Measurements from ENCODE around the gene RPRML. TPM values are rescaled to one million over a fixed set of nuclear protein-coding genes. Genes with fewer than 3 reads are reported as not detected.
A peak's percentile ranks its signal among the peaks of the same experiment; 100 is the strongest.

The RPRML gene
- total and polyA plus RNA-seq, 5 donors from 2014 or later = not detected

DNA sequence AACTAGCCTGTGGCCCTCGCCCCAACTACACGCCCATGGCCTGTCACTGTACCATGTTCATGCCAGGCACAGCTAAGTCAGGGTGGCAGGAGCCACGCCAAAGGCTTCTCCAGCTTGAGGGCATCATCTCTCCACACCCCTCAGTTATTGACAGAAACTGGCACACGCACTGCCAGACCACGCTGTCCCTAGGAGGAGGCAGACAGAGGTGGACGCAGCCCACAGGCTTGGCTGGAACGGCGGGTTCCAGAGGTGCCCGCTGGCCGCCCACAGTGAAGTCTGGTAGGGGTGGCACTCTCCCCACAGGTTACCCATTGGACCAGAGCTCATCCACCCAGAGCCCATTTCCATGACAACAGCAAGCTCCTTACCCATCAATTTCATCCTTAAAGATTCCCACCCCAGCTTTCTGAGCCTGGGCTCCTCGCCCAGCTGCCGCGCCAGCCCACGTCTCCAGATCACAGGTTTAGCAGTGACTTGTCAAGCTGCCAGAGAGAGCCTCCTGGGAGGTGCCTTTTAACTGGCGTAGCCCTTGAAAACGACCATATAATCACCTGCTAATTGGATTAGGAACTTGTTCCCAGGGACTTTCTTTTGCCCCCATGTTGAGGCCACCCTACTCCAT, 27.9 kb downstream of the RPRML start:
- H3K4me3 ChIP-seq (ENCODE audit: low read depth, low read length) = no peak overlapping the region
- Mint-ChIP-seq H3K4me3 (no peak overlapping the region), H3K36me3 (peaks cover 13% of the 10 kb centered on the region), H3K27ac (peak overlapping the region in 1 of 3 donors; percentile 51), H3K4me1 (peaks cover 0 to 3% (median 0%) of the 10 kb centered on the region in 4 donors), H3K9me3 (peaks cover 0 to 1% (median 0%) of the 10 kb centered on the region in 7 donors), H3K27me3 (no peaks in the 10 kb centered on the region)
- H3K9me3 ChIP-seq (ENCODE audit: control insufficient read depth in 2 of 2, low read length in 2 of 2) = no peaks in the 10 kb centered on the region
- ATAC-seq (ENCODE audit: low read depth in 2 of 2) (no peak), DNase-seq (no peak)
- H3K4me1 ChIP-seq (ENCODE audit: control insufficient read depth, insufficient read depth, low read length, poor library complexity, severe bottlenecking) = no peaks in the 10 kb centered on the region
- no peak overlapping the region for H3K27ac ChIP-seq (ENCODE audit: insufficient read depth, low read length, poor library complexity, severe bottlenecking)
- peaks cover 6% of the 10 kb centered on the region for H3K36me3 ChIP-seq (ENCODE audit: control insufficient read depth, insufficient read depth, low read length)
- H3K27me3 ChIP-seq (ENCODE audit: control insufficient read depth, insufficient read depth, low read length) = no peaks in the 10 kb centered on the region

DNA sequence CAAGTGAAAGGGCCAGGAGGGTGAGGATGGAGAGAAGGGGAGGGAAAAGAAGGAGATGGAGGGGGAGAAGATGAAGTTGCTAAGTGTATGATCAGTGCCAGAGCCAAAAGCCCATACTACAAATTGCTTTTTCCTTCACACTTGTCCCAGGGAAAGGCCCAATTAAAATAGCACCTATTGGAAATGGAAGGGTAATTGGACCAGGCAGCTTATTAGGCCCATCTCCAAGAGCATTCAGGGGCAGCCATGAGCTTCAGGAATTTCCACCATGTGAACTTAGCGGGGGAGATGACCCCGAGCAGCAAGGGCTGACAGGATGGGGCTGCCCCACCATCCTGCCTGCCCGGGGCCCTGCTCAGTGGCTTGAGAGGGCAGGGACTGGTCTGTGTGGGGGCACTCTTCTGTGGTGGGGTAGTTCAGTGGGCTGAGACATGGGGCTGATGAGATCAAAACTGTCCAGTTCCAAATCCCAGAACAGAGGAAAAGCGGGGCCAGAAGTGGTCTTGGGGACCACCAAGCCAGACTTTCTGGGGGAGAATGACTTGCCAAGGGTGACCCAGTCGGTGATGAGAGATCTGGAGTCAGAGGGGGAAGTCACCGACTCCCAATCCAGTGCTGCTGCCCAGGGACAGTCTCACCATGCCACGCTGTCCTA, 28.6 kb downstream of the RPRML start:
- no peak overlapping the region for H3K27ac Mint-ChIP-seq
- ATAC-seq (ENCODE audit: low read depth in 2 of 2) (no peak), DNase-seq (no peak)
- peaks cover 9% of the 10 kb centered on the region for H3K36me3 Mint-ChIP-seq
- H3K9me3 ChIP-seq (ENCODE audit: control insufficient read depth in 2 of 2, low read length in 2 of 2) = no peaks in the 10 kb centered on the region
- H3K4me1 Mint-ChIP-seq = peaks cover 0 to 3% (median under 1%) of the 10 kb centered on the region in 4 donors
- H3K27me3 ChIP-seq (ENCODE audit: control insufficient read depth, insufficient read depth, low read length) = no peaks in the 10 kb centered on the region
- H3K4me3 Mint-ChIP-seq = no peak overlapping the region
- H3K4me1 ChIP-seq (ENCODE audit: control insufficient read depth, insufficient read depth, low read length, poor library complexity, severe bottlenecking) = no peaks in the 10 kb centered on the region
- no peak overlapping the region for H3K27ac ChIP-seq (ENCODE audit: insufficient read depth, low read length, poor library complexity, severe bottlenecking)
- peaks cover 0 to under 1% (median 0%) of the 10 kb centered on the region in 7 donors for H3K9me3 Mint-ChIP-seq
- peaks cover 6% of the 10 kb centered on the region for H3K36me3 ChIP-seq (ENCODE audit: control insufficient read depth, insufficient read depth, low read length)
- H3K4me3 ChIP-seq (ENCODE audit: low read depth, low read length) = no peak overlapping the region
- H3K27me3 Mint-ChIP-seq = no peaks in the 10 kb centered on the region

GRCh38 chr17:46949291-46950174, 29.5 kb downstream of the RPRML start:
- no peaks in the 10 kb centered on the region for H3K9me3 Mint-ChIP-seq
- no peaks in the 10 kb centered on the region for H3K27me3 ChIP-seq (ENCODE audit: control insufficient read depth, insufficient read depth, low read length)
- no peak overlapping the region for H3K4me3 ChIP-seq (ENCODE audit: low read depth, low read length)
- no peaks in the 10 kb centered on the region for H3K27me3 Mint-ChIP-seq
- peaks cover 6% of the 10 kb centered on the region for H3K36me3 ChIP-seq (ENCODE audit: control insufficient read depth, insufficient read depth, low read length)
- no peak overlapping the region for H3K4me3 Mint-ChIP-seq
- H3K4me1 ChIP-seq (ENCODE audit: control insufficient read depth, insufficient read depth, low read length, poor library complexity, severe bottlenecking) = no peaks in the 10 kb centered on the region
- H3K4me1 Mint-ChIP-seq = peaks cover 0 to 8% (median 3%) of the 10 kb centered on the region in 4 donors
- H3K27ac Mint-ChIP-seq = peak overlapping the region in 1 of 3 donors; percentile 79
- ATAC-seq (ENCODE audit: low read depth in 2 of 2) = no peak
- DNase-seq = no peak
- peaks cover 7% of the 10 kb centered on the region for H3K36me3 Mint-ChIP-seq
- no peaks in the 10 kb centered on the region for H3K9me3 ChIP-seq (ENCODE audit: control insufficient read depth in 2 of 2, low read length in 2 of 2)
- H3K27ac ChIP-seq (ENCODE audit: insufficient read depth, low read length, poor library complexity, severe bottlenecking) = no peak overlapping the region

- no peak overlapping the region for H3K4me3 ChIP-seq (ENCODE audit: low read depth, low read length)
- Mint-ChIP-seq H3K4me1 (peaks cover 0 to 14% (median 7%) of the 10 kb centered on the region in 4 donors), H3K4me3 (no peak overlapping the region), H3K27me3 (peaks cover under 1% of the 10 kb centered on the region), H3K36me3 (peaks cover 7% of the 10 kb centered on the region), H3K27ac (no peak overlapping the region), H3K9me3 (no peaks in the 10 kb centered on the region)
- peaks cover 6% of the 10 kb centered on the region for H3K4me1 ChIP-seq (ENCODE audit: control insufficient read depth, insufficient read depth, low read length, poor library complexity, severe bottlenecking)
- ATAC-seq (ENCODE audit: low read depth in 2 of 2) = no peak
- H3K36me3 ChIP-seq (ENCODE audit: control insufficient read depth, insufficient read depth, low read length) = peaks cover 6% of the 10 kb centered on the region
- no peaks in the 10 kb centered on the region for H3K27me3 ChIP-seq (ENCODE audit: control insufficient read depth, insufficient read depth, low read length)
- no peaks in the 10 kb centered on the region for H3K9me3 ChIP-seq (ENCODE audit: control insufficient read depth in 2 of 2, low read length in 2 of 2)
- no peak for DNase-seq
- H3K27ac ChIP-seq (ENCODE audit: insufficient read depth, low read length, poor library complexity, severe bottlenecking) = no peak overlapping the region
Observed at GRCh38 chr17:46948544-46948943, 30.5 kb downstream of the RPRML start.

DNA sequence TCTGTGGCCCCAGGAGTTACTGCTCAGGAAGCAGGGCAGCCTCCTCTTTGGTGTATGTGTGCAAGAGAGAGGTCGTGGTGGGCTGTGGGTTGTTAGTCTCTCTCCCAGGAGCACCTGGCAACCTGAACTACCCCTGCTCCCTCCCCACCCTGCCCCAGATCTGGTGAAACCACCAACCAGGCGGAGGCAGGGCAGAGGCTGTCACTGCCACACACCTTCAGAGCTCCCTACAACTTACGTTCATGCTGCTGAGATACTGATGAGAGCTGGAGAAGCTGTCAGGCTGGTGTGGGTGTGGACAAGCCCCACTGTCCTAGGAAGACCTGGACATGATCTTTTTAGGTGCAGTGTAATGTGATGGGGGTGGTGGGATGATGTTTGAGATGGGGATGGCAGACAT, 31.8 kb downstream of the RPRML start:
- H3K36me3 Mint-ChIP-seq = peaks cover 7% of the 10 kb centered on the region
- H3K27me3 ChIP-seq (ENCODE audit: control insufficient read depth, insufficient read depth, low read length) = no peaks in the 10 kb centered on the region
- H3K27ac ChIP-seq (ENCODE audit: insufficient read depth, low read length, poor library complexity, severe bottlenecking) = no peak overlapping the region
- H3K27me3 Mint-ChIP-seq = peaks cover 4% of the 10 kb centered on the region
- H3K4me1 Mint-ChIP-seq = peaks cover 0 to 20% (median 11%) of the 10 kb centered on the region in 4 donors
- H3K4me1 ChIP-seq (ENCODE audit: control insufficient read depth, insufficient read depth, low read length, poor library complexity, severe bottlenecking) = peaks cover 7% of the 10 kb centered on the region
- no peaks in the 10 kb centered on the region for H3K9me3 ChIP-seq (ENCODE audit: control insufficient read depth in 2 of 2, low read length in 2 of 2)
- no peak overlapping the region for H3K4me3 ChIP-seq (ENCODE audit: low read depth, low read length)
- no peak overlapping the region for H3K27ac Mint-ChIP-seq
- H3K9me3 Mint-ChIP-seq = no peaks in the 10 kb centered on the region
- H3K36me3 ChIP-seq (ENCODE audit: control insufficient read depth, insufficient read depth, low read length) = peaks cover 8% of the 10 kb centered on the region
- no peak overlapping the region for H3K4me3 Mint-ChIP-seq
- DNase-seq (no peak), ATAC-seq (ENCODE audit: low read depth in 2 of 2) (no peak)

DNA sequence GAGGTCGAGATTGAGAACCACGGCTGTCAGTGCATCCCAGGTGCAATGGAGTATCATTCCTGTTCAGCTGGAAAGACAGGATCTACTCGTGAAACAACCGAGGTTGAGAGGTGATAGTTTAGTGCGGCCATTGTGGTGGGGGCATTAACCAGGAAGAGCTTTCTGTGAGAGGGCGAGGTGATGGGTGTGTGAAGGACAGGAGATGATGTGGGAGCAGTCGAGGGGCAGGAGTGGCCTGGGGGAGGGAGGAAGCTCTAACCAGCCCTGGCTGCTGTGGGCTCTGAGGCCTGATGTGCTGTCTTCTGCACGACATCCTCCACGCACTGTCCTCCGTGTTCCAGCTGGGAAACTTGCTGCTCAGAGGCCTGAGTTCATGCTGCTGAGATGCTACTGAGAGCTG, 34.1 kb downstream of the RPRML start:
- Histone ChIP-seq H3K9me3 (ENCODE audit: control insufficient read depth in 2 of 2, low read length in 2 of 2) (no peaks in the 10 kb centered on the region), H3K4me1 (ENCODE audit: control insufficient read depth, insufficient read depth, low read length, poor library complexity, severe bottlenecking) (peaks cover 7% of the 10 kb centered on the region), H3K4me3 (ENCODE audit: low read depth, low read length) (no peak overlapping the region), H3K27me3 (ENCODE audit: control insufficient read depth, insufficient read depth, low read length) (no peaks in the 10 kb centered on the region), H3K27ac (ENCODE audit: insufficient read depth, low read length, poor library complexity, severe bottlenecking) (no peak overlapping the region), H3K36me3 (ENCODE audit: control insufficient read depth, insufficient read depth, low read length) (peaks cover 15% of the 10 kb centered on the region)
- DNase-seq (no peak), ATAC-seq (ENCODE audit: low read depth in 2 of 2) (no peak)
- Mint-ChIP-seq H3K36me3 (peaks cover 13% of the 10 kb centered on the region), H3K27me3 (peaks cover 4% of the 10 kb centered on the region), H3K4me3 (no peak overlapping the region), H3K9me3 (no peaks in the 10 kb centered on the region), H3K4me1 (peaks cover 0 to 24% (median 11%) of the 10 kb centered on the region in 4 donors), H3K27ac (peak overlapping the region in 1 of 3 donors; percentile 41)

DNA sequence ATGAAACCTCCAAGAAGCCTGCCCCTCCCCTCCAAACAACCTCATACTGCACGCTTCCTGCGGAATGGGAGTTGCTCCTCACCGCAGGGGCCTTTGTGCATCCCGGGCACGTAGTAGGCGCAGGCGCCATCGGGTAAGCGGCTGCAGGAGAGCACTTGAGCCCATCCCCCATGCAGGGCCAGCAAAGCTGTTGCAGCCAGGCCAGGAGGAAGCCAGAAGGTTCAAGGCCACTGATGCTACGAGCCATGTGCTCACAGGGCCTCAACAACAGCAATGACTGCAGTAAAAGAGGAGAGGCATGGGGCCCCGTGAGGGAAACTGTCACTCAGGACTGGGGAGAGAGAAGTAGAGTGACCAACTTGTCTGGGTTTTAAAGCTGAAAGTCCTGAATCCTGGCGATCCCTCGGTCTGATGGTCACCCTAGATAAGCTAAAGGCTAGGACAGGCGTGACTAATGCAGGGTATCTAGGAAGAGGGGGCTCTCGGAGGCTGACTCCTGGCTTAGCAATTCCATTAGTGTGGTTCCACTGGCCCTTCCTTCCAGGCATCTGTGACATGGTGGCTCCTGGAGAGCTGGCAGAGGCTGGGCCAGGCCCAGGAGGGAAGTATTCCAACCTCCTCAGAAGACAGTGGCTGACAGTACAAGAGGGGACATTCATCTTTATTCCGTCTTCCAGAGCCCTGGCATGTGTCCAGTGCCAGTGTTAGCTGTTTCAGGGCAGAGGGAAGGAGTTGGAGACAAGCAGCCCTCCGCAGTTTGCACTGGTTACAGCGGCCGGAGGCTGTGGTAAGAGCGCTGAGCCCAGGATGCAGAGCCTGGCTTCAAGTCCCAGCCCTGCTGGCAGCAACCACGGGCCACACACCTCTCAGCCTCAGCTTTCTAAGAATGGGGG, 35.3 kb downstream of the RPRML start:
- Mint-ChIP-seq H3K9me3 (no peaks in the 10 kb centered on the region), H3K27ac (peak overlapping the region in 2 of 3 donors; percentile 32 to 83), H3K4me1 (peaks cover 0 to 24% (median 11%) of the 10 kb centered on the region in 4 donors), H3K4me3 (peak overlapping the region in 1 of 4 donors; percentile 19), H3K27me3 (peaks cover 4% of the 10 kb centered on the region), H3K36me3 (peaks cover 16% of the 10 kb centered on the region)
- Histone ChIP-seq H3K4me1 (ENCODE audit: control insufficient read depth, insufficient read depth, low read length, poor library complexity, severe bottlenecking) (peaks cover 7% of the 10 kb centered on the region), H3K27me3 (ENCODE audit: control insufficient read depth, insufficient read depth, low read length) (no peaks in the 10 kb centered on the region), H3K36me3 (ENCODE audit: control insufficient read depth, insufficient read depth, low read length) (peaks cover 23% of the 10 kb centered on the region), H3K27ac (ENCODE audit: insufficient read depth, low read length, poor library complexity, severe bottlenecking) (no peak overlapping the region), H3K4me3 (ENCODE audit: low read depth, low read length) (no peak overlapping the region), H3K9me3 (ENCODE audit: control insufficient read depth in 2 of 2, low read length in 2 of 2) (no peaks in the 10 kb centered on the region)
- DNase-seq = no peak
- no peak for ATAC-seq (ENCODE audit: low read depth in 2 of 2)

All from CD4-positive, CD25-positive, alpha-beta regulatory T cell (primary cell).